Activated T-helper 1 cell treated with Interleukin-2 at 50 U/mL for 16 hours (primary cell): ENCODE results near the gene THAP10.
"Not testable (repeated sequence)": the region's sequence is repeated elsewhere in the genome, so short reads cannot be mapped to it uniquely, and the experiment has no call there.

Source experiments
- DNase-seq: peaks from one replicate; pipeline ENCODE4 v3.0.0-alpha.2; 2020; ENCODE audit warnings: low read depth

The THAP10 gene

GRCh38 chr15:70876683-70877082, 15.6 kb downstream of the THAP10 start:
- no peak for DNase-seq

DNA sequence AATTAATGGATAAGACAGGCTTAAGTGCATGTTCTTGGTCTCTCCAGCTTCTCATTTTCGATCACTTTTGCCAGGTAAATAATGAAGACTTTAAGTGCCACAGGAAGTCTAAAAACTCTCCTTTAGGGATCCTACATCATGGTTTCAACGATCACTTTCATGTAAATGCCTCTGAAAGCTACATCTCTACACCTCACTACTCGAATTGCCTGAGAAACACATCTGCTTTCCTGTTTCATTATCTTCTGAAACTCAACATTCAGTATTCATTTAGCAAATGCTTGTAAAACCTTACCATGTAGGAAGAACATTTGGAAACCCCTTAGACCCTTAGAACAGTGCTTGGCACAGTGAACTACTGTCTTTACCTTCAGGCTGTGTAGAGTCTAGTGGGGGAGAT, 16.2 kb downstream of the THAP10 start:
- DNase-seq: no peak

- DNase-seq: no peak
Observed at GRCh38 chr15:70875001-70875782, 17.0 kb downstream of the THAP10 start.

GRCh38 chr15:70873232-70874054, 18.8 kb downstream of the THAP10 start:
- no peak for DNase-seq

DNA sequence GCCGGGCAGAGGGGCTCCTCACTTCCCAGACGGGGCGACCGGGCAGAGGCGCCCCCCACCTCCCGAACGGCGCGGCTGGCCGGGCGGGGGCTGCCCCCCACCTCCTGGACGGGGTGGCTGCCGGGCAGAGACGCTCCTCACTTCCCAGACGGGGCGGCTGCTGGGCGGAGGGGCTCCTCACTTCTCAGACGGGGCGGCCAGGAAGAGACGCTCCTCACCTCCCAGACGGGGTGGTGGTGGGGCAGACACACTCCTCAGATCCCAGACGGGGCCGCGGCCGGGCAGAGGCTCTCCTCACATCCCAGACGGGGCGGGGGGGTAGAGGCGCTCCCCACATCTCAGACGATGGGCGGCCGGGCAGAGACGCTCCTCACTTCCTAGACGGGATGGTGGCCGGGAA, 20.7 kb downstream of the THAP10 start:
- not testable (repeated sequence) for DNase-seq

GRCh38 chr15:70870051-70870450, 22.2 kb downstream of the THAP10 start:
- DNase-seq: no peak

GRCh38 chr15:70869346-70869745, 22.9 kb downstream of the THAP10 start:
- no peak for DNase-seq

DNA sequence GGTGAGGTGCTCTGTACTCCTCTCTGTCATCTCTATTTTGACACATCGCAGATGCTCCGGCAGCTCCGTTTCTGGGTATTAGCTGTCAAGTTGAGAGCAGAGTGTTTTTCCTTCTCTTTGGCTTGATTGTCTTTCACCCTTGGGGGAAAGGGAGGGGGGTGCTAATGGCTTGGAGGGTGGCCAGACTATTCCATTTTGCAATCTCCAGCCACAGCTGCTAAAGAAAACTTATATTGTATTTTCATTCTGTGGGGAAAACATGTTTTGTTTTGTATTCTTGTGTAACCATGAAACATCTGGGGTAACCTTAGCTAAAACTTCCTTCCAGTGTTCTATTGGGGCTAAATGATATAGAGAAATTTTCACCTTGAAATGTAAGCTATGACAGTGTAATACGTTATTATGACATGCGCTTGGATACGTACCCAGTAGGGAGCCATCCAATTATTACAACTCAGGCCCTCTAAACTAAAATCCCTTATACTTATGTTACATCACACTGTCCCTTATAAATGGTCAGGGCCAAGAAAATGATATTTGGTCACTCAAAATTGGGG, 24.2 kb downstream of the THAP10 start:
- DNase-seq: no peak

DNA sequence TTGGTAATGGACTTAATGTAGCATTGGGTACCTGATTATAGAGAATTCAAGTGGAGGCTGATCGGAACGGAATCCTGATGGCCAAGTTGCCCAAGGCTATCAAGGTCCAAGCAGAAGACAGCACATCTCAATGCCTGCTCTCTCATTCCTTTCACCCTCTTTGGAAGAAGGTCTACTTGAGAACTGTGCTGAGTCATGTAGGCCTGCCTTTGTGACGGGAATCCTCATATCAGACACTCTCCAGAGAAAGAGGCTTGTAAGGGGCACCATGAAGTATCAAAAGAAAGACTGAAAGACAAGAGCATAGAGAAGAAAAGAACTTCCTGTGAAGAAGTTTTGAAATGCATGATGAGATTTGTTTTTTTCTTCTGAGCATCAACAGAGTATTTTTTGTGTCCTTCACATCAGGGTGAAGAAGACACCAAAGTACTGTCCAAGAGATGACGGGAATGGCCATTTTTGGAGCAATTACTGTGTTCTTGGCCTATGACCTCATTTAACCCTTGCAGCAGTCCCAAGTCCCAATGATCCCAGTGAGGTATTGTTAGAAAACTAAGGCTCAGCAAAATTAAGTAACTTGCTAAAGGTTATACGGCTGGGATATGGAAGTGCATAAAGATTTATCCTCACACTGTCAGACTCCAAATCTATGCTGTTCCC, 25.1 kb downstream of the THAP10 start:
- DNase-seq: no peak

GRCh38 chr15:70863450-70864218, 28.6 kb downstream of the THAP10 start:
- DNase-seq: no peak

- DNase-seq: no peak
Observed at GRCh38 chr15:70859998-70860397, 32.2 kb downstream of the THAP10 start.

- DNase-seq: no peak
Observed at GRCh38 chr15:70859322-70859908, 32.8 kb downstream of the THAP10 start.

- not testable (repeated sequence) for DNase-seq
Observed at GRCh38 chr15:70858614-70859321, 33.5 kb downstream of the THAP10 start.

GRCh38 chr15:70857562-70858285, 34.5 kb downstream of the THAP10 start:
- no peak for DNase-seq

GRCh38 chr15:70856884-70857561, 35.2 kb downstream of the THAP10 start:
- DNase-seq: no peak

GRCh38 chr15:70856177-70856883, 35.9 kb downstream of the THAP10 start:
- DNase-seq: no peak

DNA sequence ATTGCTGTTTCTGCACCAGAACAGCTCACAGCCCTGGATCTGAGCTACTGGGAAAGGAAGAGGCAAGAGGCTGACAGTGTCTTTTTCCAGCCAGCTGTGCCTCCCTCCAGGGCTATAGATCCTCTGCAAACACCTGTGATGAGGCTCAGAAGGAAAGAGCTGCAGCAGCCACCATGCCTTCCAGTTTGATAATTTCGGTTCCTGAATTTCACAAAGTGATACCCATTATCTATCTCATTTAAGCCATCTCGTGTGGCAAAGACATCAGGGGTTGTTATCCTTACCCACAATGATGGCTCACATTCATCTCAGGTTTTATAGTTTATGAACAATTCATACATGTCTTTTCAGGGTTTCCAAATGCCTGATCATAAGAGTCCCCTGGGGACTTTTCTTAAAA, 36.5 kb downstream of the THAP10 start:
- DNase-seq: no peak

- DNase-seq: no peak
Observed at GRCh38 chr15:70854666-70854976, 37.6 kb downstream of the THAP10 start.
